Keratinocyte (primary cell): ENCODE results near the gene NCS1.

Source experiments
- EZH2 ChIP-seq: IDR thresholded peaks from one replicate; pipeline ENCODE4 v1.6.1; 2012; ENCODE audit warnings: inconsistent platforms, mild to moderate bottlenecking, low read length, moderate library complexity
- TF ChIP-seq, protein P1 (sequence below), 3 experiments: IDR thresholded peaks in 1 of 3; conservative IDR thresholded peaks in 1 of 3; optimal IDR thresholded peaks in 1 of 3; 2 replicates in 2 of 3; 3 replicates in 1 of 3; pipeline versions ENCODE3 to v1.5.1; 2011; ENCODE audit warnings: low read length in 3 of 3, mild to moderate bottlenecking in 3 of 3, moderate library complexity in 2 of 3, control low read depth in 1 of 3, inconsistent platforms in 1 of 3; ENCODE audit not compliant: insufficient read depth in 2 of 3; ENCODE audit errors: extremely low read depth in 1 of 3

- TF ChIP-seq, protein P1, sequence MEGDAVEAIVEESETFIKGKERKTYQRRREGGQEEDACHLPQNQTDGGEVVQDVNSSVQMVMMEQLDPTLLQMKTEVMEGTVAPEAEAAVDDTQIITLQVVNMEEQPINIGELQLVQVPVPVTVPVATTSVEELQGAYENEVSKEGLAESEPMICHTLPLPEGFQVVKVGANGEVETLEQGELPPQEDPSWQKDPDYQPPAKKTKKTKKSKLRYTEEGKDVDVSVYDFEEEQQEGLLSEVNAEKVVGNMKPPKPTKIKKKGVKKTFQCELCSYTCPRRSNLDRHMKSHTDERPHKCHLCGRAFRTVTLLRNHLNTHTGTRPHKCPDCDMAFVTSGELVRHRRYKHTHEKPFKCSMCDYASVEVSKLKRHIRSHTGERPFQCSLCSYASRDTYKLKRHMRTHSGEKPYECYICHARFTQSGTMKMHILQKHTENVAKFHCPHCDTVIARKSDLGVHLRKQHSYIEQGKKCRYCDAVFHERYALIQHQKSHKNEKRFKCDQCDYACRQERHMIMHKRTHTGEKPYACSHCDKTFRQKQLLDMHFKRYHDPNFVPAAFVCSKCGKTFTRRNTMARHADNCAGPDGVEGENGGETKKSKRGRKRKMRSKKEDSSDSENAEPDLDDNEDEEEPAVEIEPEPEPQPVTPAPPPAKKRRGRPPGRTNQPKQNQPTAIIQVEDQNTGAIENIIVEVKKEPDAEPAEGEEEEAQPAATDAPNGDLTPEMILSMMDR (optimal IDR thresholded peaks at IDR 0.05 in 1 of 3, IDR thresholded peaks at IDR 0.05 in 1 of 3, conservative IDR thresholded peaks at IDR 0.05 in 1 of 3; ENCODE audit: extremely low read depth in 1 of 3, insufficient read depth in 2 of 3, low read length in 3 of 3) = no peak
- no peak for TF ChIP-seq EZH2
These were observed 22.4 kb upstream of the NCS1 start for GRCh38 chr9:130149654-130150286.
